GM18519 (cell line): ENCODE measurements around the gene ZBTB17.
"Not testable (repeated sequence)": the region's sequence is repeated elsewhere in the genome, so short reads cannot be mapped to it uniquely, and the experiment has no call there.

ENCODE experiments used
- ATAC-seq: cut with Tn5 transposase; IDR thresholded peaks from one replicate; pipeline ENCODE4 v1.9.1; 2021; ENCODE audit warnings: mild to moderate bottlenecking, moderate library complexity; ENCODE audit not compliant: unreplicated experiment, low FRiP score

ZBTB17 gene

GRCh38 chr1:15991427-15992186, 15.7 kb upstream of the ZBTB17 start:
- ATAC-seq: no peak

GRCh38 chr1:15989776-15990175, 13.9 kb upstream of the ZBTB17 start:
- ATAC-seq: no peak

- no peak for ATAC-seq
These were observed 13.2 kb upstream of the ZBTB17 start for GRCh38 chr1:15988856-15989736.

GRCh38 chr1:15985611-15986297, 9.9 kb upstream of the ZBTB17 start:
- ATAC-seq: no peak

GRCh38 chr1:15983275-15983674, 7.4 kb upstream of the ZBTB17 start:
- ATAC-seq: no peak

- no peak for ATAC-seq
These were observed 5.8 kb upstream of the ZBTB17 start for GRCh38 chr1:15981679-15982078.

GRCh38 chr1:15977947-15978346, 2.0 kb upstream of the ZBTB17 start:
- not testable (repeated sequence) for ATAC-seq

GRCh38 chr1:15975358-15975804, 520 bp downstream of the ZBTB17 start:
- peak; percentile 41 for ATAC-seq

- peak; percentile 16 for ATAC-seq
These were observed 1.0 kb downstream of the ZBTB17 start for GRCh38 chr1:15974855-15975254.

GRCh38 chr1:15973772-15974171, 2.1 kb downstream of the ZBTB17 start:
- ATAC-seq: no peak

- ATAC-seq: no peak
These were observed 3.5 kb downstream of the ZBTB17 start for GRCh38 chr1:15972409-15972808.

- no peak for ATAC-seq
These were observed 5.0 kb downstream of the ZBTB17 start for GRCh38 chr1:15970911-15971310.

GRCh38 chr1:15969321-15969880, 6.5 kb downstream of the ZBTB17 start:
- ATAC-seq: no peak

- no peak for ATAC-seq
These were observed 7.7 kb downstream of the ZBTB17 start for GRCh38 chr1:15968172-15968571.

GRCh38 chr1:15966956-15967344, 9.0 kb downstream of the ZBTB17 start:
- no peak for ATAC-seq

- ATAC-seq: no peak
These were observed 9.6 kb downstream of the ZBTB17 start for GRCh38 chr1:15966081-15966955.

GRCh38 chr1:15965228-15965767, 10.6 kb downstream of the ZBTB17 start:
- no peak for ATAC-seq

- ATAC-seq: peak; percentile 30
These were observed 11.8 kb downstream of the ZBTB17 start for GRCh38 chr1:15963968-15964648.
